Endodermal cell (in vitro differentiated cells): ENCODE results near the gene PRKCA. TPM values are rescaled to one million over a fixed set of nuclear protein-coding genes. Genes with fewer than 3 reads are reported as not detected.
"Not testable (repeated sequence)": the region's sequence is repeated elsewhere in the genome, so short reads cannot be mapped to it uniquely, and the experiment has no call there.

ENCODE experiments used
- DNase-seq: peaks from one replicate; pipeline ENCODE4 v3.0.0-alpha.2; 2017
- H3K27ac ChIP-seq: 2 replicates; pipeline ENCODE4 v1.5.1; 2013; ENCODE audit warnings: mild to moderate bottlenecking, low read depth, low read length, moderate library complexity
- H3K27me3 ChIP-seq: 2 replicates; pipeline ENCODE4 v1.6.1; 2013; ENCODE audit warnings: mild to moderate bottlenecking, low read length, moderate library complexity; ENCODE audit not compliant: insufficient read depth, control insufficient read depth, poor library complexity, severe bottlenecking
- H3K36me3 ChIP-seq: 2 replicates; pipeline ENCODE4 v1.7.0; 2013; ENCODE audit warnings: mild to moderate bottlenecking, low read length, moderate library complexity; ENCODE audit not compliant: control insufficient read depth, insufficient read depth
- H3K4me1 ChIP-seq: one replicate; pipeline ENCODE4 v1.7.0; 2013; ENCODE audit warnings: low read length; ENCODE audit not compliant: control insufficient read depth, insufficient read depth
- H3K4me3 ChIP-seq: 2 replicates; pipeline ENCODE4 v1.5.1; 2013; ENCODE audit warnings: mild to moderate bottlenecking, low read length, moderate library complexity
- H3K9ac ChIP-seq: 2 replicates; pipeline ENCODE4 v1.6.1; 2013; ENCODE audit warnings: mild to moderate bottlenecking, low read length, moderate library complexity; ENCODE audit not compliant: poor library complexity, severe bottlenecking; ENCODE audit errors: extremely low read depth
- H3K9me3 ChIP-seq: 2 replicates; pipeline ENCODE4 v1.6.1; 2013; ENCODE audit warnings: mild to moderate bottlenecking, low read length, moderate library complexity; ENCODE audit not compliant: control insufficient read depth
- H3K27ac Mint-ChIP-seq: 2 replicates; pipeline ENCODE4 v1.8.0; 2020; ENCODE audit warnings: mixed read lengths
- H3K27me3 Mint-ChIP-seq: 2 replicates; pipeline ENCODE4 v1.8.0; 2021; ENCODE audit warnings: mild to moderate bottlenecking, mixed read lengths; ENCODE audit not compliant: insufficient read depth
- H3K36me3 Mint-ChIP-seq: 2 replicates; pipeline ENCODE4 v1.8.0; 2020; ENCODE audit warnings: low read depth, mixed read lengths
- H3K4me1 Mint-ChIP-seq: 2 replicates; pipeline ENCODE4 v1.8.0; 2020; ENCODE audit warnings: mixed read lengths
- H3K4me3 Mint-ChIP-seq: 2 replicates; pipeline ENCODE4 v1.8.0; 2020; ENCODE audit warnings: mild to moderate bottlenecking, moderate library complexity, mixed read lengths
- H3K9me3 Mint-ChIP-seq: 2 replicates; pipeline ENCODE4 v1.8.0; 2020; ENCODE audit warnings: mild to moderate bottlenecking, mixed read lengths
- CTCF ChIP-seq: fragments of 200-600 bp; sonication (generic); conservative IDR thresholded peaks from 2 replicates; pipeline ENCODE4 v1.5.0; 2021; ENCODE audit warnings: antibody characterized with exemption, mild to moderate bottlenecking
- whole genome bisulfite sequencing, 2 experiments: methylation state at CpG; one replicate each; pipeline versions ENCODE4 v1.1.5 to v1.1.7; 2013; ENCODE audit warnings: missing lambda C conversion rate in 2 of 2, mixed read lengths in 1 of 2; ENCODE audit not compliant: insufficient coverage in 1 of 2, insufficient read length in 1 of 2; 5-methylcytosine and 5-hydroxymethylcytosine counted together
- total RNA-seq, 2 donors: library from RNA; stranded (reverse); fragmentation: NEBNext Ultra II Directional in 1 of 2; extraction: Animal tissue kit (Norgen Biotek cat#: 25700) in 1 of 2; gene quantifications; 2 replicates in 1 of 2; 3 replicates in 1 of 2; pipeline ENCODE4 v1.2.1, GENCODE V29; 2021

Gene PRKCA
- total RNA-seq, 2 donors from 2014 or later: 8.7 to 14.6 TPM

- Histone ChIP-seq H3K4me3 (no peak overlapping the region), H3K27me3 (peaks cover 28% of the 10 kb centered on the region), H3K4me1 (peaks cover 2% of the 10 kb centered on the region), H3K9ac (no peak overlapping the region), H3K36me3 (no peaks in the 10 kb centered on the region), H3K9me3 (no peaks in the 10 kb centered on the region), H3K27ac (no peak overlapping the region)
- Mint-ChIP-seq H3K27ac (no peak overlapping the region), H3K9me3 (no peaks in the 10 kb centered on the region), H3K27me3 (peaks cover 35% of the 10 kb centered on the region), H3K4me3 (no peak overlapping the region), H3K4me1 (peaks cover 22% of the 10 kb centered on the region), H3K36me3 (no peaks in the 10 kb centered on the region)
- no peak for DNase-seq
- 94 to 95% methylated on average over 2 of the region's 2 CpGs for WGBS, 2 experiments
- no peak for TF ChIP-seq CTCF
These were observed 54.6 kb downstream of the PRKCA start for GRCh38 chr17:66357037-66357436.

DNA sequence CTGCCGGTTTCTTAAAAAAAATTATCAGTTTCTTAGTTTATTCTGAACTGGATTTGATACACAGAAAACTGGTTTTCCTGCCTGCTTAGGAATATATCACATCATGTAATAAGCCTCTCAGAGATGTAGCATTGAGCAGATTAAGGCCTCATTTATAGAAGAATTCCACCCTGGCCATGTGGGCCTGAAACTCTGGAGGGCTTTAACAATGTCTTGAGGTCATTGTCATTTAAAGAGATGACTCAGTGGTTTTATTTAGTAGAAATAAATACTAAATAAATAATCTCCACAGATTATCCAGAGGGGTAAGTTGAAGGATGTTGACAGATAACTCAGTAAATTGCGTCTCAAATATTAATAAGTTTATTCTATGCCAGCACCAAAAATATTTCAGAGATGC is 56.9 kb downstream of the PRKCA start:
- Mint-ChIP-seq H3K9me3 (no peaks in the 10 kb centered on the region), H3K27ac (no peak overlapping the region), H3K36me3 (no peaks in the 10 kb centered on the region), H3K27me3 (peaks cover 27% of the 10 kb centered on the region), H3K4me1 (peaks cover 16% of the 10 kb centered on the region), H3K4me3 (no peak overlapping the region)
- no peak overlapping the region for H3K27ac ChIP-seq
- no peak for DNase-seq
- no peak overlapping the region for H3K4me3 ChIP-seq
- no peaks in the 10 kb centered on the region for H3K36me3 ChIP-seq
- no peak overlapping the region for H3K9ac ChIP-seq
- H3K4me1 ChIP-seq: peaks cover 2% of the 10 kb centered on the region
- peaks cover 19% of the 10 kb centered on the region for H3K27me3 ChIP-seq
- TF ChIP-seq CTCF: no peak
- 90 to 97% methylated on average over 1 to 2 of the region's 2 CpGs for WGBS, 2 experiments
- H3K9me3 ChIP-seq: no peaks in the 10 kb centered on the region

GRCh38 chr17:66360961-66361565 is 58.6 kb downstream of the PRKCA start:
- not testable (repeated sequence) for DNase-seq, H3K27ac Mint-ChIP-seq
- peaks cover 31% of the 10 kb centered on the region for H3K27me3 Mint-ChIP-seq

DNA sequence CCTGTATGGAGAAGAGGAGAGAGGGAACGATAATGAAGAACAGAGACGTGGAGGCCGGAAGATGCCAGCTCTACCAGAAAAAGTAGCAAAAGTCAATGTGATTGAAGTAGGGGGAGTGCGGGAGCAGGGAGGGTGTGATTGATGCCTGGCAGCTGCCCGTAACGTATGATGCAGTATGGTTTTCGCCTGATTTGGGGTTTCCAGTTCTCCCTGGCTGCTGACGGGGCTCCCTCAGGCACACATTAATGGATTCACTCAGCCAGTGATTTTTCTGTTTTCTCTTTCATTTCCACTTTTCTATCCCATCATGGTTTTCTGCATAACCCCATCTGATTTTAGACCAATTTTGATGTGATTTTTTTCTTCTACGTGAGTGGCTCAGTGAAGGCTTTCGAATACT is 62.1 kb downstream of the PRKCA start:
- peaks cover 5% of the 10 kb centered on the region for H3K4me1 ChIP-seq
- no peak overlapping the region for H3K27ac Mint-ChIP-seq
- H3K9me3 Mint-ChIP-seq: no peaks in the 10 kb centered on the region
- H3K36me3 Mint-ChIP-seq: no peaks in the 10 kb centered on the region
- TF ChIP-seq CTCF: no peak
- H3K27ac ChIP-seq: no peak overlapping the region
- no peak for DNase-seq
- WGBS, 2 experiments: 94 to 96% methylated on average over 9 to 10 of the region's 10 CpGs
- H3K4me3 Mint-ChIP-seq: no peak overlapping the region
- H3K27me3 Mint-ChIP-seq: peaks cover 50% of the 10 kb centered on the region
- H3K9me3 ChIP-seq: no peaks in the 10 kb centered on the region
- peaks cover 33% of the 10 kb centered on the region for H3K27me3 ChIP-seq
- H3K4me3 ChIP-seq: no peak overlapping the region
- peaks cover 26% of the 10 kb centered on the region for H3K4me1 Mint-ChIP-seq
- no peaks in the 10 kb centered on the region for H3K36me3 ChIP-seq
- H3K9ac ChIP-seq: no peak overlapping the region

More at GRCh38 chr17:66360961-66361565, 58.6 kb downstream of the PRKCA start:
- not testable (repeated sequence) for H3K4me1 ChIP-seq, H3K9ac ChIP-seq, H3K36me3 Mint-ChIP-seq, H3K9me3 ChIP-seq, H3K36me3 ChIP-seq, H3K9me3 Mint-ChIP-seq, H3K27ac ChIP-seq, H3K4me3 Mint-ChIP-seq, H3K4me3 ChIP-seq
- peaks cover 20% of the 10 kb centered on the region for H3K4me1 Mint-ChIP-seq
- 93 to 95% methylated on average over 9 to 12 of the region's 12 CpGs for WGBS, 2 experiments
- H3K27me3 ChIP-seq: peaks cover 22% of the 10 kb centered on the region
